OCI-LY1 (cell line): ENCODE measurements around the gene SYT1.

Experiments used
- EZH2 ChIP-seq: fragments of 200-600 bp; sonication (generic), shearing (Covaris generic); IDR thresholded peaks from 2 replicates; pipeline ENCODE4 v1.8.0; 2017; ENCODE audit warnings: borderline replicate concordance, mixed run types, mild to moderate bottlenecking, antibody characterized with exemption, low read length, moderate library complexity, mixed read lengths
- TF ChIP-seq, protein P1 (sequence below): fragments of 200-600 bp; sonication (generic), shearing (Covaris generic); IDR thresholded peaks from 2 replicates; pipeline ENCODE4 v1.5.1; 2017; ENCODE audit warnings: mild to moderate bottlenecking, antibody characterized with exemption, low read length, moderate library complexity, mixed read lengths

GRCh38 chr12:79441534-79441933, 577.0 kb downstream of the SYT1 start:
- TF ChIP-seq, protein P1, sequence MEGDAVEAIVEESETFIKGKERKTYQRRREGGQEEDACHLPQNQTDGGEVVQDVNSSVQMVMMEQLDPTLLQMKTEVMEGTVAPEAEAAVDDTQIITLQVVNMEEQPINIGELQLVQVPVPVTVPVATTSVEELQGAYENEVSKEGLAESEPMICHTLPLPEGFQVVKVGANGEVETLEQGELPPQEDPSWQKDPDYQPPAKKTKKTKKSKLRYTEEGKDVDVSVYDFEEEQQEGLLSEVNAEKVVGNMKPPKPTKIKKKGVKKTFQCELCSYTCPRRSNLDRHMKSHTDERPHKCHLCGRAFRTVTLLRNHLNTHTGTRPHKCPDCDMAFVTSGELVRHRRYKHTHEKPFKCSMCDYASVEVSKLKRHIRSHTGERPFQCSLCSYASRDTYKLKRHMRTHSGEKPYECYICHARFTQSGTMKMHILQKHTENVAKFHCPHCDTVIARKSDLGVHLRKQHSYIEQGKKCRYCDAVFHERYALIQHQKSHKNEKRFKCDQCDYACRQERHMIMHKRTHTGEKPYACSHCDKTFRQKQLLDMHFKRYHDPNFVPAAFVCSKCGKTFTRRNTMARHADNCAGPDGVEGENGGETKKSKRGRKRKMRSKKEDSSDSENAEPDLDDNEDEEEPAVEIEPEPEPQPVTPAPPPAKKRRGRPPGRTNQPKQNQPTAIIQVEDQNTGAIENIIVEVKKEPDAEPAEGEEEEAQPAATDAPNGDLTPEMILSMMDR = no peak
- no peak for TF ChIP-seq EZH2
